Measurements from ENCODE around the gene PTPRT.

Gene PTPRT

DNA sequence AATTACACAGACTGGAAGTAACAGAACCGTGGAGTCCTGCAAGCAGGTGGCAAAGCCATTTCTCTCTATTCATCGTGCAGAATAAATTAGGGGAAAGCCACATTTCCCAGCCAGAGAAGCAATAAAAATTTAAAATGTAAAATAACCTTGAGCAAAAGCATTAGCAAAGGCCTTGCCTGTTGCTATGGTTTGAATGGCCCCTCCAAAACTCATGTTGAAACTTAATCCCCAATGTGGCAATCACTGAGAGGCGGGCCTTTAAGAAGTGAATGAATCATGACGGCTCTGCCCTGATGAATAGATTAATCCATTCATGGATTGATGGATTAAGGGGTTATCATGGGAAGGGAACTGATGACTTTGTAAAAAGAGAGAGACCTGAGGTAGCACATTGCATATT lies 679.0 kb downstream of the PTPRT start:
- no peak for DNase-seq

DNA sequence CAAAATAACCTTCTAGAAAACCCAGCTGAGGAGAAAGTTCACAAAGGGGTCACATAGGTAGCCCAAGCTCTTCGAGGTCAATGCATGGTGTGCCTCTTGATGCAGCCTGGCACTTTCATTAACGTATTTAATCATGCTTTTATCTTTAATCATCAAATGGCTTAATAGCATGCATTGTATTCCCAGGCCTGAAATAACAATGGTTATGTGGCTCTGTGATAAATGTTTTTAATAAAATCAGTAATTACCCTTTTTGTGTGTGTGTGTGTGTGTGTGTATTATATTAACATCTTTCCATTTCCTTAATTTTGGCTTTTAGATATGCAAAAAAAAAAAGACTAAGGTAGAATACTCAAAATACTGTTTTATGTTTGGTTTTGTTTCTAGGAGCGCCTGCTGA lies 681.8 kb downstream of the PTPRT start:
- DNase-seq = no peak

DNA sequence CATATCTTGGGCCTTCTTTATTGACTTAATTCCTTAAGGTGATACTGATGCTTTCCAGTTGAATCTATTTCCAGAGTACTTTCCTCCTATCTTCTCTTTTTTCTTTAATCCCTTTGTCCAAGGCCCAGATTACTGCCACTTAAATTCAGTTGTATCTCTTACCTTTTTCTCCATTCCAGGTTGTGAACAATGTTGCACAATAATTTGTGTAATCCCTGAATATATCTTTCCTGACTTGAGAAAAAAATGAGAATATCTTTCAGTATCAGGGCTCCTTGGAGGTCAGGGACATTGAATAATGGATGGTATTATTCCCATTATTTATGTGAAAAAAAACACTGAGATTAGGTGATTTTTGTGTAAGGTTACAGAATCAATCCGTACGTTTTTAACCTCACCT lies 683.3 kb downstream of the PTPRT start:
- DNase-seq = no peak

DNA sequence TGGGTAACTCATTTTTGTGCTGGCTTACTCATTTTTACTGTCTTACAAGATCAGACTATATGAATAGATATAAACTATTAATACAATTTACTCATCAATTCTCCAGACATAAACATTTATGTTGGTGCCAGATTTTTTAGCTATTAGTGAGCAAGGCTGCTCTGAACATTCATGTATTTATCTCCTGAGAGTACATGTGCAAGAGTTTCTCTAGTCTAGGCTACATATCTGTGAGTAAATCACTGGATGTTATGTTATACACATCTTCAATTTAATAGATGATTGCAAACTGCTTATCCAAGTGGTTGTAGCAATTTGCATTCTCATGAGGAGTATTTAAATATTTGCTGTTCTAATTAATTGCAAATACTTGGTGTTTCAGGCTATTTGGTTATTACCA lies 687.1 kb downstream of the PTPRT start:
- no peak for DNase-seq

DNA sequence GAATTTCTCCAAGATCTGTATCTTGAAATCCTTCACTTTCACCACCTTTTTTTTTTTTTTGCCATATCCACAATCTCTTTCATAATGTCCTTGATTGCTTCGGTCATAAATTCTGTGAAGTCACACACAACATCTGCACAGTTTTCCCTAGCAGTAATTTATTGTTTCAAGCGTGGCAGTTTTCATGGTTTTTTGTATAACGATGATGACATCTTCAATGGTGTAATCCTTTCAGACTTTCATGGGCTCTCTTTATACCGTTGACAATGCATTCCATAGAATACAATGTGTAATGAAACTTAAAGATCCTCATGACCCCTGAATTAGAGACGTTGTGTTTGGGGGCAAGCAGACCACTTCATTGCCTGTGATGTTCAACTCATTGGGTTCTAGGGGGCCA lies 693.1 kb downstream of the PTPRT start:
- no peak for DNase-seq

DNA sequence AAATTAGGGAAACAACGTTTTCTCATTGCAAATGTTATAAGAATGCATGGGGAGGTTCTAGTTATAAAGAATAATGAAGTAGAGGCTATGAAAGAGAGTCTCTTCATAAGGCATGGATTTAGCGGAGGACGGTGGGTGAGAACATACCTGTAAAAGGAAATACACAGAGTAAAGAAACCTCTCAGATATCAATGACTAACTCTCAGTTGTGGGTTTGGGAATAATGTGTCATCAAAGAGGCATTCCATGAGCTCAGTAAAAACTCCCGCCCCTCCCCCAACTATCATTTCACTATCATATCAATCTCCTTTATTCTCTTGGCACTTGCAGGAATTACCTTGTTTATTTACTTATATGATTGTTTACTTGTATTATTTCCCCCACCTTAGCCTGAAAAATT lies 695.4 kb downstream of the PTPRT start:
- no peak for DNase-seq

DNA sequence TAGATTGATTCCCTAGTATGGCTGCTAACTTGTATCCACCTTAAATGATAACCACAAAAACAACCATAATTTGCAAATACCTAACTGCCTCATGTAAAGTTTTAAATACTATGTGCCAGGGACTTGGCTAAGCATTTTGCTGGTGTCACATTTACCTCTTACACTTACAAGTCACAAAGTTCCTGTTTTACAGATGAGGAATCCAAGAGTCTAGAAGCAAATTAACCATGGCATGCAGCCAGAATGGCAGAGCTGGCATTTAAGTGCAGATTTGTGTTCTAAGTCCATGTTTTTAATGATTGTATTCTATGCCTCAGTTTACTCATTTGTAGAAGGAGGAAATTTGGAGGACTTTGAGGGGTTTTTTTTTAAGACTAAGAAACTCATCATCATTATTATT lies 696.7 kb downstream of the PTPRT start:
- no peak for DNase-seq

DNA sequence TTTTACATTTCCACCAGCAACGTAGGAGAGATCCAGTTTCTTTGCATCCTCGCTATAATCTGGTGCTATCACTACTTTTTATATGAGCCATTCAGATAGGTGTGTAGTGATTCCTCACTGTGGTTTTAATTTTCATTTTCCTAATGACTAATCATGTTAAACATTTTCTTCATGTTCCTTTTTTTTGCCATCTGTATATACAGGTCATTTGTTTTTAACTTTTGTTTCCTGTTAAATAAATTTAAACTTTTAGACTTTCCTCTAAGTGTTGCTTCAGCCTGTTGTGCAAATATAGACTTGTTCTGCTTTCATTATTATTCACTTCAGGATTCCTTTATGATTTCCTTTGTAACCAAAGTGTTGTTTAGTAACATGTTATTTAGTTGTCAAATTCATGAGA lies 697.4 kb downstream of the PTPRT start:
- DNase-seq = no peak

DNA sequence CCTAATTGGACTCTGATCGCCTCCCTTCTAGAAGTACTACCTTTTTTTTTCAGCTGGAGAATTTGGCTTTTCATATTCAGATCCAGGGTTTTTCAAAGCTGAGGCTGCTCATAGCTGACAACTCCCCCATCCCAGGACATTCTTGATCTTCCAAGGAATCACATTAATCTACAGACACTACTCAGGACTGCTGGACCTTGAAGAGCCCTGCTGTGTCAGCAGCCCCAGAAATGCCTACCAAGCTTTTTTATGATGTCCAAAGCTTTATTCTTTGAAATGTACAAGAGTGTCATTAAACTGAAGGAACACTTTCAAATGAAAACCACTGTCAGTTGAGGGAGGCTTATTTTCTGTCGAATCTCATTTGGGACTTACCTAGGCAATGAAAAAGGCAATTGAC lies 704.1 kb downstream of the PTPRT start:
- DNase-seq = no peak

DNA sequence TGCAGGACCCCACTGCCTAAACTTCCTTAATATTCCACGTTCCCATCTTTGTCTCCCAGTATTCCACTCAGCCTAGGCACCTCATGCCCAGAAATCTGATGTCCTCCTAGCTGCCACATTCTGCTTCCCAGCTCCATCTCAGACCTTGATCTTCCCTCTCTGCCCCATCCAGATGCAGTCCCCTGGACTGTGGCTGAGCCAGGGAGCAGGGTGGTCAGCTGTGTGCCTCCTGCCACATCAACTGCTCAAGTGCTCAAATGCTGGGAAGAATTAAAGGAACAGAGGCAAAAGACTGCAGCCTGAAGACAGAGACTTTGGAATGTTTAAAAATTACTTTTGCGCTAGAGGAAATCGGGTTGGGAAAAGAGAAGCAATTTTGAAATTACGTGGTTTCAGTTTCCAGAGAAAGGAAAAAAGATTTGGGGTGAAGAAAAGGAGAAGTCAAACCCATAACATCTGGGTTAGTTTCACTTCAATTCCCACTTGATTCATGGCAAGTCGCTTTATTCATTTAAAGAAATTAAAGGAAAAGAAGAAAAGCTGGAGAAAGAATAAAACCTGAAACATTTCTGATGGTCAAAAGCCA lies 704.8 kb downstream of the PTPRT start:
- DNase-seq = no peak

DNA sequence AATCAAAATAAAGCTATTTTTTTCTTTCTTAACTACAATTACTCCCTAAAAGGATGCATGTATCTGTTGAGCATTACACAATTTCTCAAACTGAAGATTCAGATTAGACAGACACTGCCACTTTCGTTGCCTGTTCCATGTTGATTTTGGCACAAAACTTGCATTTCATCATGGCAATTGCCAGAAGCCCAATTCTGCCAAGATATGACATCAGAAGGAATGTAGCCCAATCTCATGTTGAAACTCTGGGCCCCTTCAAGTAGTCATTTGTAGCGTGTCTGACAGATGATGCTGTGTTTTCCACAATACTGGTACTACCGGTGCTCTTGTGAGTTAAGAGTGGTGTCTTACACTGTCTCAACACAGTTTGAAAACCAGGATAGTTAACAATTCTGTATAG lies 705.4 kb downstream of the PTPRT start:
- no peak for DNase-seq

DNA sequence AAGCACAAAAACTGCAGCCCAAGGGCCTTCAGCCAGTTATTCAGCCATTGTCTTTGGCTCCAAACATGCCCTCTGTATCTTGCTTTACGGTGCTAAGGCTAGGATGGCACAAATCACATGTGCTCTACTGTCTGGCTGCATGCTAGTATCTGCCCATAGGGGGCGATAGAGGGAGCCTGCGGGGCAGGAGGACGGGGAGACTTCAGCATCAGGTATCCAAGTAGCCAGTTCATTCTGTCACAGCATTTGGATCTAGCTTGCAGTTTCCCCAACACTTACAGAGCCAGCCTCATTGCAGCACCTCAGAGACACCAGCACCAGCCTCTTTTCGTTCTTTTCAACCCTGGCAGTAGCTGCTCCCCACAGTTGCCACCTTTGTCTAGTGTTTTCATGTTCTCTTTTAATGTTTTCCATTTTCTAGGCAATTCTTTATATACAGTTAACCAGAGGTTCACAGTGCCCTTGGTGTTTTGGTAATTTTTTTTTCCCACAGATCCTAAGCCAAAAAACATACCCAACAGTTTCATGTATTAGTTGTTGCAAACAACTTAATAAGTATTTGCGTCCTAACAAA lies 705.9 kb downstream of the PTPRT start:
- DNase-seq = no peak

DNA sequence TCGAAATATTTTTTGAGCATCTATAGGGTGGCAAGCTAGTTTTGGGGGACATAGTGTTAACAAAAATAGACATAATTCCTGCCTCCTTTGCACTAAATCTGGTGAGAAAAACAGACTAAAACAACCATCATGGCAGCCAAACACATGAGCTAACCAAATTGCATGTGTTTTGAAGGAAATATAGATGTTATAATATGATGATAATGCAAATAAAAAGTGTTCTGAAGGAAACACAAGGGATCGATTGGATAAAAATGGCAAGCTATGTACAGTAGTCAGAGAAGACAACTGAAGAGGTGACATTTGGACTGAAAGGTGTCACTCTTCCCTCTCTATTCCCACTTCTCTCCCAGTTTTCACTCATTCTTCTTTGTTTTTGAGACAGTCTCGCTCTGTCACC lies 706.9 kb downstream of the PTPRT start:
- no peak for DNase-seq

DNA sequence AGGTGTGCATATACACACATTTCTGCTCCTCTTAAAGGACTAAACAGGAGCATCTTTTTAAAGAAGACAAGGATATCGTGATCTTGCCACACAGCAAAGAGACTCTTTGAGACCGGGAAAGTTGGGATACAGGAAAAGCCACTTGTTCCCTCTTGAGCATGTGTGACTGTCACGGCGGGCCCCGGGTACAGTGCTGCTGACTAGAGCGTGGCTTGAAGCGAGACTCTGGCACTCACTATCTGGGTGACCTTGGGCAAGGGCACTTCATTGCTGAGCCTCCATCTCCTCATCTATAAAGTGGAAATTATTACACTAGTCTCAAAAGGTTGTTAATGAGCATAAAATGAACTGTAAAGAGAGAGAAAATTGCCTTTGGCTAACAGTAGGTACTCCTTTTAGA lies 713.9 kb downstream of the PTPRT start:
- no peak for DNase-seq

DNA sequence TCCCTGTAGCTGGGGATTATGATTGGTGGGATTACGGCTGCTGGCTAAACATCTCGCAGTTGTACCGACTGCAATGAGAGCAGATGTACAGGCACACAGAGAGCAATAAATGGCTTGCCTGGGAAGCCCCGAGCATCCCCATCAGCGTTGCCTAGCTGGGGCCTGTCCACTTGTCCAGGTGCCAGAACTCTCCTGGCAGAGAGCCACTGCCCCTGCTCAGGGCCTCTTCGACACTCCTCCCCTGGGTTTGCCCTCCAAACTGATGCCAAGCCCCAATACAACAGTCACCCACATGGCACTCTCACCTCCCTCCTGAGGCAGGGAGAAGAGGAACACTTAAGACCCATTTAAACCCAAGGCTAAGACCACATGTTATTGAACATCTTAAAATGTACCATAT lies 715.1 kb downstream of the PTPRT start:
- no peak for DNase-seq

DNA sequence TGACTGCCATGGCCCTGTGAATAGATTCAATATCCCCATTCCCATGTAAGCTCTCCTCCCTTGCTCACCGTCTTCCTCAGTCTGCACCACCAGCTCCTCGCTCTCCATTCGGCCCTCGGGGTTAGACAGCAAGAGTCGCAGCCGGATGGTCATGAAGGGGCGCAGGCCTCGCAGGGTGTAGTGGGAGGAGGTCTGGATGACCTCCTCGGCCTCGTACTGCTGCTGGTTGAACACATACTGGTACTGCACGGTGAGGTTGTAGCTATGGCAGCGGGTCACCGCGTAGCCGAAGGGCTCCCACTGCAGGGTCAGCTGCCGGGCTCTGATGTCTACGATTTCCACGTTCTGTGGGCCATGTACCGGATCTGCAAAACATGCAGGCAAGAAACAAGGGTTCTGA lies 717.5 kb downstream of the PTPRT start:
- DNase-seq = no peak

DNA sequence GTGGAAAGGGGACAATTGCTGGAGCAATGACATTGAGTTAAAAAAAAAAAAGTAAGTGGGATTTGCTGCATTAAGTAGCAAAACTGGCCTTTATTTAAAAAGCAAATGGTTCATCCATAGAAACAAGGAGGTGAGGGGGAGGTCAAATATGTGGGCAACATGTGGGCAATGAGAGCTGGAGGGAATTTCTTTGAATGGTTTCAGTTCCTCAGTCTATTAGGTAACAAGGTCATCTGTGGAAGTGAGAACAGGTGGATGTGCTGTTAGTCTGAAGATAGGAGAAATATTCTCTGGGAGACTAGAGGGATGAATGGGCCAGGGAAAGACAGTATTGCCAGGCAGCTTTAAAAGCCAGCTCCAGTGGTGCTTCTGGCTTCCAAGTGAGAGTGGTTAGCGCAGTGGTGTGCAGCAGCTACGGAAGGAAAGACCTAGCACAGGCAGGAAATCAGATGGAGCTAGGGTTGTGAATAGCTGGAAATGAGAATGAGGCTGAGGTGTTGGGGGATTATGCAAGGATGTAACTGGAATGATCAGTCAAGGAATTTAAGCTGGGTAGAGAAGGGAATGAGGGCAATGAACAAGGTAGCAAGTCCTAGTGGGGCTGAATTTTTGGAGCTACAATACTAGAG lies 727.6 kb downstream of the PTPRT start:
- no peak for DNase-seq

DNA sequence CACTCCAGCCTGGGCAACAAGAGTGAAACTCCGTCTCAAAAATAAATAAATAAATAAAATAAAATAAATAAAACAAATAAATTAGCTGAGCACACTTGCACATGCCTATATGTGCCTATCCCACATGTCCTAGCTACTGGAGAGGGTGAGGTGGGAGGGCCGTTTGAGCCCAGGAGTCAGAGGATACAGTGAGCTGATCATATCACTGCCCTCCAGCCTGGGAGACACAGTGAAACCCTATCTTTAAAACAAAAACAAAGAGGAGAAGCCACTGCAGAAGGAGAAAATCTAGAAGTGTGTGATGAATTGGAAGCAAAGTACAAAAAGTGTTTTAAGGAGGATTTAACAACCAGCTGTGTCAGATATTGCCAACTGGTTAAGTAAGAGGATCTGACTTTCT lies 728.4 kb downstream of the PTPRT start:
- DNase-seq = no peak

DNA sequence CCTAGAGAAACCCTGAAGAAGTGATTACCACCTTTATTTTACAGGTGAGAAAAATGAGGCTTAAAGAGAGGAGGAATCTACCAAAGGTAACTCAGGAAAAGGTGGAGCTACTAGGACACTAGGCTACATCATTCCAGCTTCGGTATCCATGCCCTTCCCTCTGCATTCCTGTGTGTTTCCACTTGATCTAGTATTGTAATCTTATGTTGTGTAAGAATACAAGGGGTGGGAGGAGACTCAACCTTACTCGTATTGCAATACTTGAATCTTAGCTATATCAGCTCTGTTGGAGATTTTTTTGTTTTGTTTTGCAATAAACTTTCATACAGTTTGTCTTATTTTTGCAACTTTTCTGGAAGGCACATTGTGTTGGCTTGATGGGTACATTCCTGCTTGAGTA lies 742.4 kb downstream of the PTPRT start:
- DNase-seq = no peak

DNA sequence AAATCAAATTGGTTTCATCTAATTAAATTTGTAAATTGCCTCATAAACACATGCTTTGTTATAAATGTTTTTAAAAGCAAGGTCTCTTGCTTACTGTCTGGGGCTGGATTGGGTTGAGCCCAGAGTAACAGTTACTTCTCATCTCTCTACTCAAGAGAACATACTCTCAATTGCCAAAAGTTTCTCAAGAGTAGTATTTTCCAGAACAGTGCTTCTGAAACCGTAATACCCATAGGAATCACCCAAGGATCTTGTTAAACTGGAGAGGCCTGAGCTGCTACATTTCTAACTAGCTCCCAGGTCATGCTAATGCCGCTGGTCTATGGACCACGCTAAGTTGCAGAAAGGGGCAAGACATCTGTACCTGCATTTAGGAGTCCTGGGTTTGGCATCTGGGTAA lies 744.9 kb downstream of the PTPRT start:
- DNase-seq = no peak

DNA sequence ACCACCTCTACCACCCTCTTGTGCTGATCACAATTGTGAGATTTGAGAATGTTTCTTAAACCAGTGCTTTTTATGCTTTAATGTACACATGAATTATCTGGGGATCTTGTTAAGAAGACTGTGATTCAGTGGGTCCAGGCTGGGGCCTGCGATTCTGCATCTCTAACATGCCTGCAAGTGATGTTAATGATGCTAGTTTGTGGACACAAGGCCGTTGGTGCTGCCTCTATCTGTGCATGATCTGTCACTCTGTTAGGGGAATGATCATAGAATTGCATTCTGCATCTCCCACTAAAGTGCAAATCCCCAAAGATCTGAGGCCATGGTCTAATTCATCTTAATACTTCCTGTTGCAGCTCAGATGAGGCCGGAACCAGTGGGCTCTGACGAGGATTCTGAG lies 746.5 kb downstream of the PTPRT start:
- DNase-seq = no peak

DNA sequence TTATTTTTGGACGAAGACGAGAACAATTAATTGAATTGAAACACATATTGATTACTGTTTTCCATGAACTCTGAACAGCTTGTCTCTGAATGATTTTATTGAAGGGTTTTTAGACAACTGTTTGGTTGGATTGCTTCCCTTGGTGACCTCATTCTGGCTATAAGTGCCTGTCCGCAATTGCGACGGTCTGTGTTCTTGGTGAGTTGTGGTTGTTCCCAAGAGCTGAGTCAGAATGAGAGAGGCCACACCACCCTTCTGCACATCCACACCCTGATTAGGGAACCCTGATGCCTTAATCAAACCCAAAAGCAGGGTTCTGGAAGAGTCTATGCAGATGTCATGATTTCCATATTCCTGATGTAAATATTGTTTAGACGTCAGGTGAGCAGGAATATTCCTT lies 747.0 kb downstream of the PTPRT start:
- no peak for DNase-seq

DNA sequence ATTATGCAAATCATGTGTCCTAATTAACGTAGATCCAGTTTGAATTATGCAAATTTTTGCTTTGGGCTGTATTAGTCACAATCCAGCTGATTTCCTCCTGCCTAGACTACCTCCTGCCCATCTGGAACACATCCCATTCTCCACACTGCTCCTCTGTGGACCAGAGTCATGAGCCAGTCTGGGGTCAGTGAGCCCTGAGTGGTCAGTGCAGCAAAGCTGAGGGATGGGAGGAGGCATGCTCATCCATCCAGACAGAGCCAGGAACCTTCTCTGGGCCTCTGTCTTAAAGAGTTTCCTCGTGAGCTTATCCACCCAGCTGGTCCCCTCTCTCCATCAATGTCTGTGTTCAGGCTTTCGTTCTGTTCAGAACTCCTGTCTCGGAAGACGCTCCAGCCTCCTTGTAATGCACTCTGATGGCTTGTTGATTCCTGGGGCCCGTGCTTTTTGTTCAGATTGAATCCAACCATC lies 747.8 kb downstream of the PTPRT start:
- no peak for DNase-seq

DNA sequence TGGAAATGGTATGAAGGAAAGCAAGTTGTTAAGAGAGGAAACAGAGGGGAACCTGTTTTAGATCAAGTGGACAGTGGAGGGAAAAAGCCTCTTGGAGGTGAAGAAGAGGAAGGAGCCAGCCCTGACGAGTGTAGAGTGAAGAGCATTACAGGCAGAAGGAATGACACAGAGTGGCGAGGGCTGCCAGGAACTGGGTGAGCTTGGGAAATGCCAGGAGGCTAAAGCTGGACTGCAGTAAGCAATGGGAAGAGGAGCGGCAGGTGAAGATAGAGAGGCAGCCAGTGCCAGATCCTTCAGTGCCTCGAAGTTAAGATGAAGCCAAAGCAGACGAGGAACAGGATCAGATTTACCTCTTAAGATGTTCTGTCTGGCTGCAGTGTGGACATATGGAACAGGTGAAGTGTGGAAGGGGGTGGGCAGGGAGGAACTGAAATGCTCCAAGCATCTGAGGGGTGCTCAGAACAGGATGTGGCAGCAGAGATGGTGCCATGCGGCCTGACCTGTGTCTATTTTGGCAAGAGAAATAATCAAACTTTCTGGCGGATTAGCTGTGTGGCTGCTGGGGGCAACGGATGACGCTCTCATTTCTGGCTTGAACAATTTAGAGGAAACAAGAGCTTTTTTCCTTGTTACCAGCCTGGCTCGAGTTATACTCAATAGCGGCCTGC lies 748.4 kb downstream of the PTPRT start:
- no peak for DNase-seq
